Right atrium auricular region (tissue), 2 donors: ENCODE results near the gene USP22. TPM values are rescaled to one million over a fixed set of nuclear protein-coding genes. Genes with fewer than 3 reads are reported as not detected.

Source experiments
- DNase-seq: peaks from one replicate; pipeline ENCODE4 v3.0.0-alpha.2; 2019; ENCODE audit warnings: low spot score
- H3K27ac ChIP-seq, 2 donors: fragments of 200-600 bp; sonication (generic); 1 replicate in 1 of 2; 2 replicates in 1 of 2; pipeline ENCODE4 v1.5.1; 2016 to 2019
- H3K27me3 ChIP-seq, 2 donors: fragments of 200-600 bp; sonication (generic); one replicate each; pipeline versions ENCODE4 v1.5.1 to v1.6.0; 2017 to 2019
- H3K36me3 ChIP-seq: fragments of 200-600 bp; sonication (generic); one replicate; pipeline ENCODE4 v1.5.1; 2016
- H3K4me1 ChIP-seq, 2 donors: fragments of 200-600 bp; sonication (generic); one replicate each; pipeline versions ENCODE4 v1.5.1 to v1.6.0; 2017 to 2019
- H3K4me3 ChIP-seq, 2 donors: fragments of 200-600 bp; sonication (generic); 1 replicate in 1 of 2; 2 replicates in 1 of 2; pipeline ENCODE4 v1.5.1; 2017 to 2019; ENCODE audit warnings: mild to moderate bottlenecking in 1 of 2, moderate library complexity in 1 of 2
- H3K9me3 ChIP-seq, 2 donors: fragments of 200-600 bp; sonication (generic); one replicate each; pipeline ENCODE4 v1.5.1; 2019
- CTCF ChIP-seq, 2 donors: fragments of 200-600 bp; sonication (generic); IDR thresholded peaks; one replicate each; pipeline ENCODE4 v1.5.1; 2019; ENCODE audit warnings: antibody characterized with exemption in 2 of 2
- total RNA-seq, 2 donors: library from RNA; depleted of rRNA; stranded (reverse); fragments of >200 nt; gene quantifications; one replicate each; pipeline ENCODE4 v1.1.0, GENCODE V29; 2016

USP22 gene
- total RNA-seq, 2 donors from 2014 or later = 151 to 179 TPM

- H3K4me3 ChIP-seq = peak overlapping the region in 1 of 2 donors; percentile 32
- H3K9me3 ChIP-seq = no peaks in the 10 kb centered on the region
- no peak for TF ChIP-seq CTCF (IDR thresholded peaks at IDR 0.05)
- H3K27ac ChIP-seq = peak overlapping the region; percentile 13 to 66
- no peaks in the 10 kb centered on the region for H3K27me3 ChIP-seq
- H3K4me1 ChIP-seq = peaks cover 0 to 37% of the 10 kb centered on the region in 2 donors
- no peak for DNase-seq
- no peaks in the 10 kb centered on the region for H3K36me3 ChIP-seq
These were observed 50.4 kb downstream of the USP22 start for GRCh38 chr17:20992416-20992815.

GRCh38 chr17:20991276-20992037, 51.4 kb downstream of the USP22 start:
- Histone ChIP-seq H3K27ac (no peak overlapping the region), H3K27me3 (no peaks in the 10 kb centered on the region), H3K36me3 (no peaks in the 10 kb centered on the region), H3K4me1 (peaks cover 0 to 29% of the 10 kb centered on the region in 2 donors), H3K9me3 (no peaks in the 10 kb centered on the region), H3K4me3 (no peak overlapping the region)
- no peak for DNase-seq
- TF ChIP-seq CTCF (IDR thresholded peaks at IDR 0.05) = no peak

GRCh38 chr17:20989991-20990855, 52.6 kb downstream of the USP22 start:
- no peak overlapping the region for H3K4me3 ChIP-seq
- no peak for TF ChIP-seq CTCF (IDR thresholded peaks at IDR 0.05)
- DNase-seq = no peak
- no peaks in the 10 kb centered on the region for H3K27me3 ChIP-seq
- H3K9me3 ChIP-seq = no peaks in the 10 kb centered on the region
- no peak overlapping the region for H3K27ac ChIP-seq
- H3K4me1 ChIP-seq = peaks cover 0 to 26% of the 10 kb centered on the region in 2 donors
- H3K36me3 ChIP-seq = no peaks in the 10 kb centered on the region

GRCh38 chr17:20989481-20989880, 53.3 kb downstream of the USP22 start:
- H3K9me3 ChIP-seq = no peaks in the 10 kb centered on the region
- no peak overlapping the region for H3K4me3 ChIP-seq
- no peak overlapping the region for H3K27ac ChIP-seq
- peaks cover 0 to 26% of the 10 kb centered on the region in 2 donors for H3K4me1 ChIP-seq
- no peak for DNase-seq
- TF ChIP-seq CTCF (IDR thresholded peaks at IDR 0.05) = no peak
- no peaks in the 10 kb centered on the region for H3K36me3 ChIP-seq
- H3K27me3 ChIP-seq = no peaks in the 10 kb centered on the region

- Histone ChIP-seq H3K36me3 (no peaks in the 10 kb centered on the region), H3K9me3 (no peaks in the 10 kb centered on the region), H3K27ac (no peak overlapping the region), H3K27me3 (no peaks in the 10 kb centered on the region), H3K4me3 (no peak overlapping the region), H3K4me1 (peaks cover 0 to 22% of the 10 kb centered on the region in 2 donors)
- no peak for TF ChIP-seq CTCF (IDR thresholded peaks at IDR 0.05)
- no peak for DNase-seq
These were observed 53.9 kb downstream of the USP22 start for GRCh38 chr17:20988896-20989295.
